Measurements from ENCODE around the gene TBL1XR1.
"Not testable (repeated sequence)": the region's sequence is repeated elsewhere in the genome, so short reads cannot be mapped to it uniquely, and the experiment has no call there.

TBL1XR1 gene

DNA sequence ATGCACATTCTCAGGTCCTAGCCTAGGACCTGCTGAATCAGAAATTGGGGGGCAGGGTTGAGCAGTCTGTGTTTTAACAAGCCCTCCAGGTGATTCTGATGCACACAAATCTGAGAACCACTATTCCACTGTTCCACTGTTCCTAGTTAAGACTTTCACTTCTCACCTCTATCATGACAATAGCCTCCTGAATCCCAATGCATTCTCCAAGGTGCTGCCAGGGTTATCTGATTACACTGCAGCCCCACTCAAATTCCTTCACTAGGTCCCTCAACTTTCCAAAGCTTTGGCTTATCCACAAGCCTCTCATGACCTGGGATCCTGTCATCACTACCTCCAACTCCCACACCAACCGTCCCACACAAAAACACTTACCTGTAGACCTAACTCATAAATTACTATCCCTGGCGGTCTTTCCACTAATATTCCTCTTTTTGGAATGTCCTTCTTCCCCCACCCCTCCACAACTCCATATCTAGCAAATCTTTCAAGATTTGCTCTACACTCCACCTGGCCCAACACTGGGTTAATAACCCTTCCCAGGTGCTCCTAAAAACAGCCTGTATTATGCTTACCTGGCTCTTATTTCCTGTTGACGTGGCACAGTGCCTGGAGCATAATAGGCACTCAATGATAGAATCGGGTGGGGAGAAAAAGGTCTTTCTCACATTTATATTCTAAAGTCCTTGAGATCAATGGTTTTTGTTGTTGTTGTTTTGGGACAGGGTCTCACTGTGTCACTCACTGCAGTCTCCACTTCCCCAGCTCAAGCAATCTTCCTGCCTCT, 27.2 kb downstream of the TBL1XR1 start:
- no peak overlapping the region for H3K4me3 ChIP-seq (ENCODE audit: low read depth in 1 of 5, low read length in 5 of 5)
- no peaks in the 10 kb centered on the region for H3K27me3 ChIP-seq (ENCODE audit: control insufficient read depth in 5 of 5, insufficient read depth in 4 of 5, low read length in 5 of 5)
- no peak overlapping the region for H3K9ac ChIP-seq (ENCODE audit: low read length in 5 of 5)
- no peaks in the 10 kb centered on the region for H3K9me3 ChIP-seq (ENCODE audit: control insufficient read depth in 5 of 5, low read length in 5 of 5)
- no peak overlapping the region for H3K27ac ChIP-seq (ENCODE audit: low read depth, low read length)
- peaks cover 0 to 6% (median 0%) of the 10 kb centered on the region in 5 donors for H3K36me3 ChIP-seq (ENCODE audit: control insufficient read depth in 5 of 5, insufficient read depth in 5 of 5, low read length in 5 of 5)
- peaks cover 0 to 12% (median 3%) of the 10 kb centered on the region in 5 donors for H3K4me1 ChIP-seq (ENCODE audit: control insufficient read depth in 5 of 5, insufficient read depth in 5 of 5, low read length in 5 of 5)

- Histone ChIP-seq H3K27me3 (ENCODE audit: control insufficient read depth in 5 of 5, insufficient read depth in 4 of 5, low read length in 5 of 5) (no peaks in the 10 kb centered on the region), H3K4me1 (ENCODE audit: control insufficient read depth in 5 of 5, insufficient read depth in 5 of 5, low read length in 5 of 5) (peaks cover 0 to 8% (median 3%) of the 10 kb centered on the region in 5 donors), H3K27ac (ENCODE audit: low read depth, low read length) (no peak overlapping the region), H3K4me3 (ENCODE audit: low read depth in 1 of 5, low read length in 5 of 5) (no peak overlapping the region), H3K36me3 (ENCODE audit: control insufficient read depth in 5 of 5, insufficient read depth in 5 of 5, low read length in 5 of 5) (peaks cover 0 to 6% (median 0%) of the 10 kb centered on the region in 5 donors), H3K9ac (ENCODE audit: low read length in 5 of 5) (no peak overlapping the region), H3K9me3 (ENCODE audit: control insufficient read depth in 5 of 5, low read length in 5 of 5) (no peaks in the 10 kb centered on the region)
Observed at GRCh38 chr3:177168431-177168830, 28.9 kb downstream of the TBL1XR1 start.

DNA sequence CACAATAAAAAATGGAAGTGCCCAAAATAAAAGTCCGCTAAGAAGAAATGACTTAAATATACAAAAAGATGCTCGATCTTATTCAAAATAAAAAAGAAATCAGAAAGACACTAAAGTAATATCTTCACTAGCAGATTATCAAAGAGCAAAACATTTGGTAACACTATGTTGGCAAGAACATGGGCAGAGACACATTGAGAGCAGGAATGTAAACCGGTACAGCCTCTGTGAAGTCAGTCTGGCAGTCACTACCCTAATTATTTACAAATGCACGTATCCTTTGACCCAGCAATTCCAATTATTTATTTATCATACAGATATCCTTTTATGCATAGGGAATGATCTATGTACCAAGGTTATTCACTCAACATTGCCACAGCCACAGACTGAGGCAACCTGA, 34.5 kb downstream of the TBL1XR1 start:
- Histone ChIP-seq H3K9ac (ENCODE audit: low read length in 5 of 5) (no peak overlapping the region), H3K27me3 (ENCODE audit: control insufficient read depth in 5 of 5, insufficient read depth in 4 of 5, low read length in 5 of 5) (no peaks in the 10 kb centered on the region), H3K4me1 (ENCODE audit: control insufficient read depth in 5 of 5, insufficient read depth in 5 of 5, low read length in 5 of 5) (peaks cover 0 to 3% (median 0%) of the 10 kb centered on the region in 5 donors), H3K4me3 (ENCODE audit: low read depth in 1 of 5, low read length in 5 of 5) (no peak overlapping the region), H3K36me3 (ENCODE audit: control insufficient read depth in 5 of 5, insufficient read depth in 5 of 5, low read length in 5 of 5) (peaks cover 0 to 3% (median 0%) of the 10 kb centered on the region in 5 donors), H3K27ac (ENCODE audit: low read depth, low read length) (no peak overlapping the region), H3K9me3 (ENCODE audit: control insufficient read depth in 5 of 5, low read length in 5 of 5) (no peaks in the 10 kb centered on the region)

GRCh38 chr3:177161603-177162002, 35.7 kb downstream of the TBL1XR1 start:
- H3K4me3 ChIP-seq (ENCODE audit: low read depth in 1 of 5, low read length in 5 of 5); H3K27ac ChIP-seq (ENCODE audit: low read depth, low read length); H3K36me3 ChIP-seq (ENCODE audit: control insufficient read depth in 5 of 5, insufficient read depth in 5 of 5, low read length in 5 of 5); H3K27me3 ChIP-seq (ENCODE audit: control insufficient read depth in 5 of 5, insufficient read depth in 4 of 5, low read length in 5 of 5); H3K9me3 ChIP-seq (ENCODE audit: control insufficient read depth in 5 of 5, low read length in 5 of 5); H3K4me1 ChIP-seq (ENCODE audit: control insufficient read depth in 5 of 5, insufficient read depth in 5 of 5, low read length in 5 of 5); H3K9ac ChIP-seq (ENCODE audit: low read length in 5 of 5): not testable (repeated sequence)

- Histone ChIP-seq H3K9me3 (ENCODE audit: control insufficient read depth in 5 of 5, low read length in 5 of 5) (no peaks in the 10 kb centered on the region), H3K27ac (ENCODE audit: low read depth, low read length) (no peak overlapping the region), H3K4me3 (ENCODE audit: low read depth in 1 of 5, low read length in 5 of 5) (no peak overlapping the region), H3K9ac (ENCODE audit: low read length in 5 of 5) (no peak overlapping the region), H3K4me1 (ENCODE audit: control insufficient read depth in 5 of 5, insufficient read depth in 5 of 5, low read length in 5 of 5) (peaks cover 0 to 3% (median 0%) of the 10 kb centered on the region in 5 donors), H3K27me3 (ENCODE audit: control insufficient read depth in 5 of 5, insufficient read depth in 4 of 5, low read length in 5 of 5) (no peaks in the 10 kb centered on the region), H3K36me3 (ENCODE audit: control insufficient read depth in 5 of 5, insufficient read depth in 5 of 5, low read length in 5 of 5) (peaks cover 0 to 3% (median 0%) of the 10 kb centered on the region in 5 donors)
Observed at GRCh38 chr3:177158461-177158860, 38.8 kb downstream of the TBL1XR1 start.

- H3K36me3 ChIP-seq (ENCODE audit: control insufficient read depth in 5 of 5, insufficient read depth in 5 of 5, low read length in 5 of 5): peaks cover 0 to 2% (median 0%) of the 10 kb centered on the region in 5 donors
- H3K27ac ChIP-seq (ENCODE audit: low read depth, low read length): no peak overlapping the region
- H3K4me1 ChIP-seq (ENCODE audit: control insufficient read depth in 5 of 5, insufficient read depth in 5 of 5, low read length in 5 of 5): peaks cover 0 to 3% (median 0%) of the 10 kb centered on the region in 5 donors
- H3K9me3 ChIP-seq (ENCODE audit: control insufficient read depth in 5 of 5, low read length in 5 of 5): no peaks in the 10 kb centered on the region
- no peak overlapping the region for H3K9ac ChIP-seq (ENCODE audit: low read length in 5 of 5)
- H3K27me3 ChIP-seq (ENCODE audit: control insufficient read depth in 5 of 5, insufficient read depth in 4 of 5, low read length in 5 of 5): no peaks in the 10 kb centered on the region
- H3K4me3 ChIP-seq (ENCODE audit: low read depth in 1 of 5, low read length in 5 of 5): no peak overlapping the region
Observed at GRCh38 chr3:177157492-177157891, 39.8 kb downstream of the TBL1XR1 start.

DNA sequence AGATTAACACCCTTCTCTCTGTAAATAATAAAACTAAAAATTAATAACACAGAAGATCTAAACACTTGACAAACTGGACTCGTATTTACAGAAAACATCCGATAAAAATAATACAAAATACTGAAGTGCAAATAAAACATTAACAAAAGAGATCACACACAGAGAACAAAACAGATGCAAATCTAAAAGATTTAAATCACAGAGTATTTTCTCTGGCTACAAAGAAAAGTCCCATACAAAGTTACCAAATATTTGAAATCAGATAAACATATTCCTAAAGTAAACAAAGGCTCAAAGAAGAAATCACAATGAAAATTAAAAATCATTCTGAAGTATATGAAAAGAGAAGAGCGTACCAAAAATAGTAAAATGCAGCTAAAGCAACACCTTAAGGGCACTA, 42.5 kb downstream of the TBL1XR1 start:
- Histone ChIP-seq H3K27me3 (ENCODE audit: control insufficient read depth in 5 of 5, insufficient read depth in 4 of 5, low read length in 5 of 5) (no peaks in the 10 kb centered on the region), H3K4me3 (ENCODE audit: low read depth in 1 of 5, low read length in 5 of 5) (no peak overlapping the region), H3K4me1 (ENCODE audit: control insufficient read depth in 5 of 5, insufficient read depth in 5 of 5, low read length in 5 of 5) (peaks cover 0 to 17% (median 12%) of the 10 kb centered on the region in 5 donors), H3K36me3 (ENCODE audit: control insufficient read depth in 5 of 5, insufficient read depth in 5 of 5, low read length in 5 of 5) (no peaks in the 10 kb centered on the region), H3K9me3 (ENCODE audit: control insufficient read depth in 5 of 5, low read length in 5 of 5) (no peaks in the 10 kb centered on the region), H3K9ac (ENCODE audit: low read length in 5 of 5) (no peak overlapping the region), H3K27ac (ENCODE audit: low read depth, low read length) (no peak overlapping the region)

DNA sequence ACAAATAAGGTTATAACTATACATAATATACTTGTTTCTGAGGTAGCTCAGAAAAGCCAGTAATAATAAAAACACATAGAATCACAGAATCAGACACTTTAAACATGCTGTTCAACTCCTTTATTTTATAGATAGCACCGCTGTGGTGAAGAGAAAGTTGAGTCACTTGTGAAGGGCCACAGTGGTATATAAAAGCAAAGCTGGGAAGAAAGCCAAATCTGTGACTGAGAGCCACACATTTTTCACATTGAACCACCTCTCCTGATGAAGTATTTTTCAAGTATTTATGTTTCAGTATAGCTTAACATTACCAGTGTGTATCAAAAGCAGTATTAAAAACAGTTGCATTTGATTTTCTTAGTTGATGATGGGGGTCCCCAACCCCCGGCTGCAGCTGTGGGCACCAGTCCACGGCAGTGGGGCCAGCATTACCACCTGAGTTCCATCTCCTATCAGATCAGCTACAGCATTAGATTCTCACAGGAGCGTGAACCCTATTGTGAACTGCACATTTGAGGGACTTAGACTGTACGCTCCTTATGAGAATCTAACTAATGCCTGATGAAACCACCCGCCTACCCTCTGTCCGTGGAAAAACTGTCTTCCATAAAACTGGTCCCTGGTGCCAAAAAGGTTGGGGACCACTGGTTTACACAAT, 46.2 kb downstream of the TBL1XR1 start:
- H3K27me3 ChIP-seq (ENCODE audit: control insufficient read depth in 5 of 5, insufficient read depth in 4 of 5, low read length in 5 of 5): no peaks in the 10 kb centered on the region
- H3K9me3 ChIP-seq (ENCODE audit: control insufficient read depth in 5 of 5, low read length in 5 of 5): no peaks in the 10 kb centered on the region
- no peak overlapping the region for H3K9ac ChIP-seq (ENCODE audit: low read length in 5 of 5)
- no peak overlapping the region for H3K27ac ChIP-seq (ENCODE audit: low read depth, low read length)
- no peaks in the 10 kb centered on the region for H3K36me3 ChIP-seq (ENCODE audit: control insufficient read depth in 5 of 5, insufficient read depth in 5 of 5, low read length in 5 of 5)
- H3K4me1 ChIP-seq (ENCODE audit: control insufficient read depth in 5 of 5, insufficient read depth in 5 of 5, low read length in 5 of 5): peaks cover 0 to 31% (median 19%) of the 10 kb centered on the region in 5 donors
- no peak overlapping the region for H3K4me3 ChIP-seq (ENCODE audit: low read depth in 1 of 5, low read length in 5 of 5)

DNA sequence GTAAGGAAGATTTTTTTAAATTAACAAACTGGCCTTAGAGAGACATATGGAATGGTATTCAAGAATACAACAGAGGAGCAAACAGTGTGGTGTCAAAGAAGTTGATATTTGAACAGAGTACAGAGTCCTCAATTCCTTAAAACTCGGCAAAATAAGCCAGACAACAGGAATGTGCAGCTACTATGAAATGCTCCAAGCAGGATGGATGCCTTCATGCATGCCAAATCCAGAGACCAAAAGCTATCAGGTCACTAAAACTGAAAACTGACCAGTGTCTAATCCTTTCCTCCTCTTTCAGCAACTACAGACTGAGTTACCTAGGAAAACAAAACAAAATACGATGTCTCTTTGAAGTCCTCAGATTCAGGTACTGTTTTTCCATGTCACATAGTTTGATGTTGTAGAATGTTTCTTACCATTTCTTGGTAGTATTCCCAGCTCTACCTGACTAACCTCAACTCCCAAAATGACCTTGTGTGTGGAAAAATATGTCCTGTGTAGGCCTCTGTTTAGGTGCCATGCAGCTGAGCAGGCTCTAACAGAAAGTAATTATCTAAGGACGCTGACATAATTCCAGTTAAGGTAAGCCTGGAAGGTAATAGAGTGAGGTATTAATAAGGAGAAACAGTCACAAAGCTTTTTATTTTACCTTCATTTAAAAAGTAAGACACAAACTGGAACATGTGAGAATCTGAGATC, 46.9 kb downstream of the TBL1XR1 start:
- Histone ChIP-seq H3K27me3 (ENCODE audit: control insufficient read depth in 5 of 5, insufficient read depth in 4 of 5, low read length in 5 of 5) (no peaks in the 10 kb centered on the region), H3K9ac (ENCODE audit: low read length in 5 of 5) (peak overlapping the region in 1 of 5 donors; percentile 32), H3K27ac (ENCODE audit: low read depth, low read length) (no peak overlapping the region), H3K4me1 (ENCODE audit: control insufficient read depth in 5 of 5, insufficient read depth in 5 of 5, low read length in 5 of 5) (peaks cover 0 to 38% (median 22%) of the 10 kb centered on the region in 5 donors), H3K4me3 (ENCODE audit: low read depth in 1 of 5, low read length in 5 of 5) (no peak overlapping the region), H3K36me3 (ENCODE audit: control insufficient read depth in 5 of 5, insufficient read depth in 5 of 5, low read length in 5 of 5) (no peaks in the 10 kb centered on the region), H3K9me3 (ENCODE audit: control insufficient read depth in 5 of 5, low read length in 5 of 5) (no peaks in the 10 kb centered on the region)

DNA sequence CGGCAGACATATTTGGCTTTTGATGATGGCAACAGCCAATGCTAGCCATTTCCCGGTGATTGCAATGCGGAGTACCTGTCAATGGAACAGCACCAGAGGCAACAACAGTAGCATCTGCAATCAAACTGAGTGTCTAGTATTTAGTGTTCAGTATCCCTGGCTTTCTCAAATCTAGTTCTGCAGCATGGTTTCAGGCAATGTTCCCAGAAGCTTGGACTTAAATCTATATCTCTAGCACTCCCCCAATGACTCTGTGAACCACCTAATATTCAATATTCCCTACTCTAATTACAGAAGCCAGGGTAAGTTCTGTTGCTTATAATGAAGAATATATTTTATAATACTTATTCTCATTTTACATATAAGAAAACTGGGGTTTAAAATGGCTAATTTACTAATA, 48.2 kb downstream of the TBL1XR1 start:
- Histone ChIP-seq H3K36me3 (ENCODE audit: control insufficient read depth in 5 of 5, insufficient read depth in 5 of 5, low read length in 5 of 5) (no peaks in the 10 kb centered on the region), H3K4me3 (ENCODE audit: low read depth in 1 of 5, low read length in 5 of 5) (no peak overlapping the region), H3K9me3 (ENCODE audit: control insufficient read depth in 5 of 5, low read length in 5 of 5) (no peaks in the 10 kb centered on the region), H3K4me1 (ENCODE audit: control insufficient read depth in 5 of 5, insufficient read depth in 5 of 5, low read length in 5 of 5) (peaks cover 0 to 44% (median 25%) of the 10 kb centered on the region in 5 donors), H3K27ac (ENCODE audit: low read depth, low read length) (no peak overlapping the region), H3K9ac (ENCODE audit: low read length in 5 of 5) (no peak overlapping the region), H3K27me3 (ENCODE audit: control insufficient read depth in 5 of 5, insufficient read depth in 4 of 5, low read length in 5 of 5) (no peaks in the 10 kb centered on the region)
